Natural killer cell (primary cell): Measurements from ENCODE around the gene PSMD13. TPM values are rescaled to one million over a fixed set of nuclear protein-coding genes. Genes with fewer than 3 reads are reported as not detected.

Source experiments
- ATAC-seq, 3 donors: fragments of 150-1000 bp in 2 of 3; fragments of 200-7000 bp in 1 of 3; cut with Tn5 transposase; 1 replicate in 1 of 3; 2 replicates in 2 of 3; pipeline ENCODE4 v1.10.0; 2021; ENCODE audit warnings: mild to moderate bottlenecking in 2 of 3, moderate library complexity in 2 of 3
- DNase-seq, 2 donors: peaks; one replicate each; pipeline versions ENCODE4 v3.0.0 to v3.0.0-alpha.2; 2013 to 2021; ENCODE audit warnings: mixed read lengths in 1 of 2
- H3K27ac ChIP-seq: one replicate; pipeline ENCODE4 v1.5.1; 2013; ENCODE audit warnings: mild to moderate bottlenecking, low read length
- H3K27me3 ChIP-seq: one replicate; pipeline ENCODE4 v1.6.1; 2013; ENCODE audit warnings: low read length; ENCODE audit not compliant: control insufficient read depth, insufficient read depth
- H3K36me3 ChIP-seq: one replicate; pipeline ENCODE4 v1.6.1; 2013; ENCODE audit warnings: low read length; ENCODE audit not compliant: control insufficient read depth, insufficient read depth
- H3K4me1 ChIP-seq: one replicate; pipeline ENCODE4 v1.6.1; 2013; ENCODE audit warnings: low read length; ENCODE audit not compliant: control insufficient read depth, insufficient read depth
- H3K4me3 ChIP-seq: one replicate; pipeline ENCODE4 v1.5.1; 2013; ENCODE audit warnings: low read length
- H3K9me3 ChIP-seq: one replicate; pipeline ENCODE4 v1.6.1; 2013; ENCODE audit warnings: low read length; ENCODE audit not compliant: control insufficient read depth, insufficient read depth
- H3K27ac Mint-ChIP-seq, 2 donors: one replicate each; pipeline ENCODE4 v1.8.0; 2022; ENCODE audit warnings: mild to moderate bottlenecking in 2 of 2, mixed read lengths in 2 of 2, moderate library complexity in 1 of 2
- H3K27me3 Mint-ChIP-seq, 2 donors: one replicate each; pipeline ENCODE4 v1.8.0; 2022; ENCODE audit warnings: low read depth in 2 of 2, mixed read lengths in 2 of 2
- H3K36me3 Mint-ChIP-seq: one replicate; pipeline ENCODE4 v1.8.0; 2022; ENCODE audit warnings: mixed read lengths
- H3K4me1 Mint-ChIP-seq, 2 donors: one replicate each; pipeline ENCODE4 v1.8.0; 2022; ENCODE audit warnings: mixed read lengths in 2 of 2
- H3K4me3 Mint-ChIP-seq: one replicate; pipeline ENCODE4 v1.8.0; 2022; ENCODE audit warnings: mild to moderate bottlenecking, moderate library complexity, mixed read lengths
- H3K9me3 Mint-ChIP-seq, 2 donors: one replicate each; pipeline ENCODE4 v1.8.0; 2022; ENCODE audit warnings: mixed read lengths in 2 of 2
- CTCF ChIP-seq: fragments of 200-600 bp; IDR thresholded peaks from one replicate; pipeline ENCODE4 v1.8.0; 2022; ENCODE audit warnings: antibody characterized with exemption
- WGBS: methylation state at CpG from one replicate; pipeline ENCODE4 v1.1.7; 2013; ENCODE audit warnings: missing lambda C conversion rate; ENCODE audit not compliant: insufficient coverage; 5-methylcytosine and 5-hydroxymethylcytosine counted together
- intact Hi-C: fragments of 100-400 bp; cut with micrococcal nuclease; formaldehyde crosslinking; loops from one replicate; pipeline ENCODE4 v1.14.2; 2022
- total RNA-seq, 4 donors: library from RNA; stranded (reverse); fragments of 120-200 nt in 1 of 4; gene quantifications; one replicate each; pipeline versions ENCODE4 v1.2.3 to v1.2.4, GENCODE V29; 2013 to 2022

The PSMD13 gene
- total RNA-seq, 3 donors from 2014 or later (not counting 1 experiment from before 2014, with no cell fraction given) = 94.6 to 111 (median 104) TPM

DNA sequence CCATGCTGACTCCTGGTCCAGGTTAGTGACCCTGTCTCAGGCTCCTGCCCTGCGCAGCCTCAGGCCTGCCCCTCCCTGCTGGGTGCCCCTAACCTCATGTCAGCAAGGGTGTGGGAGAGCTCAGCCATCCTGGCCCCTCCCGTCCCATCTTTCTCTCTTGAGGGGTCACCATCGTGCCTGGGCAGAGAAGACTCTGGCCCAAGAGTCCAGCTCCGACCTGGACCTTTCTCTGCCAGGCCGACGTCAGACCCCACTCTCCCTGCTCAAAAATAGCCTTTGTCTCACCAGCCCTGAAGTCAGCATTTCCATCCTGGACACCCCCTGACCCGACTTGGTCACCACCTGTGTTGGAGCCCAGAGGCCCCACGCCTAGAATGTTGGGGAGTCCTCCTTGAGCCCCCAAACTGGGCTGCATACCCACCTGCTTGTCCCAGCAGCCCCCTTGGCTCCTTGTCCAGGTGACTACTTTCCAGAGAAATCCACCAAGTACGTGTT lies 39.0 kb upstream of the PSMD13 start:
- H3K36me3 Mint-ChIP-seq = no peaks in the 10 kb centered on the region
- no peak overlapping the region for H3K4me3 Mint-ChIP-seq
- TF ChIP-seq CTCF = no peak
- H3K9me3 Mint-ChIP-seq = no peaks in the 10 kb centered on the region
- DNase-seq (no peak), ATAC-seq (no peak)
- no peak overlapping the region for H3K27ac Mint-ChIP-seq
- Histone ChIP-seq H3K36me3 (peaks cover 3% of the 10 kb centered on the region), H3K4me1 (no peaks in the 10 kb centered on the region), H3K4me3 (no peak overlapping the region), H3K27ac (no peak overlapping the region), H3K27me3 (no peaks in the 10 kb centered on the region), H3K9me3 (no peaks in the 10 kb centered on the region)
- no peaks in the 10 kb centered on the region for H3K27me3 Mint-ChIP-seq
- intact Hi-C loops = no loop called here
- H3K4me1 Mint-ChIP-seq = peaks cover 6 to 8% of the 10 kb centered on the region in 2 donors
- WGBS = 94% methylated on average over 9 of the region's 9 CpGs

- ATAC-seq (no peak), DNase-seq (no peak)
- Histone ChIP-seq H3K27me3 (no peaks in the 10 kb centered on the region), H3K9me3 (no peaks in the 10 kb centered on the region), H3K4me1 (no peaks in the 10 kb centered on the region), H3K27ac (no peak overlapping the region), H3K36me3 (peaks cover 8% of the 10 kb centered on the region), H3K4me3 (no peak overlapping the region)
- TF ChIP-seq CTCF = no peak
- WGBS = 95% methylated on average over 21 of the region's 21 CpGs
- no peak overlapping the region for H3K4me3 Mint-ChIP-seq
- H3K27ac Mint-ChIP-seq = no peak overlapping the region
- intact Hi-C loops = no loop called here
- H3K27me3 Mint-ChIP-seq = no peaks in the 10 kb centered on the region
- H3K36me3 Mint-ChIP-seq = no peaks in the 10 kb centered on the region
- H3K4me1 Mint-ChIP-seq = peaks cover 6 to 11% of the 10 kb centered on the region in 2 donors
- H3K9me3 Mint-ChIP-seq = no peaks in the 10 kb centered on the region
Measured at GRCh38 chr11:198236-198806, 38.5 kb upstream of the PSMD13 start.

DNA sequence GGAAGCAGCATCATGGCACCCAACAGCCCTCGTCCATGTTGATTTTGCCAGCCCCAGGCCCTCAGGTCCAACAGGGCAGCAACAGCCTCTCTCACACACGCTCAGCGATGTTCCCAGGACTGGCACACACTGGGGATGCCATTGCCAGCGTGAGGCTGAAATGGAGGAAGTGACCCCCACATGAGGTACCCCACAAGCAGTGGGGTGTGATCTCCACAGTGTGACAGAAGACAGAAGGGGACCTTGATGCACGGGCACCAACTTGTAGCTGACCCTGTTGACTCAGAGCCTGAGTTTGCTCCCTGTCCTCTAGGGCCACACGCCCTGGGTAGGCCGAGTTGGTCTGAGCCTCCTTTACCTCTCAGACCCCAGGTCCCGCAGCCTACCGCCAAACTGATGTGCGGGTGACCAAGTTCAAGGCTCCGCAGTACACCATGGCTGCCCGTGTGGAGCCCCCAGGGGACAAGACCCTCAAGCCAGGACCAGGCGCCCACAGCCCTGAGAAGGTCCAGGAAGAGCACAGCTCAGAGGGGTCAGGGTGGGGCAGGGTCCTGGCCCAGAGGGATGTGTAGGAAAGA lies 37.7 kb upstream of the PSMD13 start:
- no peak overlapping the region for H3K27ac Mint-ChIP-seq
- intact Hi-C loops = no loop called here
- no peaks in the 10 kb centered on the region for H3K36me3 Mint-ChIP-seq
- H3K27me3 Mint-ChIP-seq = no peaks in the 10 kb centered on the region
- no peak overlapping the region for H3K4me3 Mint-ChIP-seq
- Histone ChIP-seq H3K27ac (no peak overlapping the region), H3K36me3 (peaks cover 14% of the 10 kb centered on the region), H3K9me3 (no peaks in the 10 kb centered on the region), H3K27me3 (no peaks in the 10 kb centered on the region), H3K4me3 (no peak overlapping the region), H3K4me1 (no peaks in the 10 kb centered on the region)
- no peak for TF ChIP-seq CTCF
- ATAC-seq (no peak), DNase-seq (no peak)
- no peaks in the 10 kb centered on the region for H3K9me3 Mint-ChIP-seq
- peaks cover 14 to 18% of the 10 kb centered on the region in 2 donors for H3K4me1 Mint-ChIP-seq
- WGBS = 86% methylated on average over 13 of the region's 13 CpGs

DNA sequence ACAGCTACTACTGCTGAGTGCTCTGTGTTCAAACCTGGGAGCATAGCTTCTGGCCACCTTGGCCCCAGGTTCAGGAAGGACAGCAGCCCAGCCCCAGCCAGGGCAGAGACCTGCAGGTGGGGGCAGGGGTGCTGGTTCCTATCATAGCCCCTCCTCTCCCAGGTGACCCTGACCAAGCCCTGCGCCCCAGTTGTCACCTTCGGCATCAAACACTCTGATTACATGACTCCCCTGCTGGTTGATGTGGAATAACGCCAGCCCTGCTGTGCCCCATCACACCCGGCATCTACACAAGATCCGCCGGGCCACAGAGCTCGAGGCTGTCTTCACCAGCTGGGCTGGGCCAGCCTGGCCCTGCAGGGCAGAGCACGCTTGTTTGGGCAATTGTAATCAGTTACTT lies 37.0 kb upstream of the PSMD13 start:
- ATAC-seq (no peak), DNase-seq (no peak)
- TF ChIP-seq CTCF = no peak
- H3K27me3 Mint-ChIP-seq = no peaks in the 10 kb centered on the region
- H3K9me3 Mint-ChIP-seq = no peaks in the 10 kb centered on the region
- Histone ChIP-seq H3K36me3 (peaks cover 20% of the 10 kb centered on the region), H3K4me3 (no peak overlapping the region), H3K27me3 (no peaks in the 10 kb centered on the region), H3K9me3 (no peaks in the 10 kb centered on the region), H3K27ac (no peak overlapping the region), H3K4me1 (peaks cover 4% of the 10 kb centered on the region)
- no peak overlapping the region for H3K27ac Mint-ChIP-seq
- no peaks in the 10 kb centered on the region for H3K36me3 Mint-ChIP-seq
- intact Hi-C loops = no loop called here
- WGBS = 93% methylated on average over 8 of the region's 8 CpGs
- no peak overlapping the region for H3K4me3 Mint-ChIP-seq
- H3K4me1 Mint-ChIP-seq = peaks cover 14 to 19% of the 10 kb centered on the region in 2 donors
